Spleen (tissue), 11 donors: ENCODE results near the gene CSF3R. TPM values are rescaled to one million over a fixed set of nuclear protein-coding genes. Genes with fewer than 3 reads are reported as not detected.
A peak's percentile ranks its signal among the peaks of the same experiment; 100 is the strongest.
"Not testable (repeated sequence)": the region's sequence is repeated elsewhere in the genome, so short reads cannot be mapped to it uniquely, and the experiment has no call there.

ENCODE experiments used
- DNase-seq: peaks from one replicate; pipeline ENCODE4 v3.0.0-alpha.2; 2020
- H3K27ac ChIP-seq, 8 donors: fragments of 200-600 bp; sonication (generic) in 7 of 8; 1 replicate in 4 of 8; 2 replicates in 4 of 8; pipeline versions ENCODE4 v1.5.0 to v1.8.0; 2016 to 2021; ENCODE audit warnings: inconsistent platforms in 4 of 8, mild to moderate bottlenecking in 4 of 8, moderate library complexity in 1 of 8
- H3K27me3 ChIP-seq, 7 donors: fragments of 200-600 bp; sonication (generic) in 6 of 7; replicated peaks in 1 of 7; 1 replicate in 4 of 7; 2 replicates in 3 of 7; pipeline versions ENCODE4 v1.5.0 to v1.8.0; 2016 to 2021; ENCODE audit warnings: inconsistent platforms in 3 of 7, mild to moderate bottlenecking in 1 of 7
- H3K36me3 ChIP-seq, 6 donors: fragments of 200-600 bp; sonication (generic) in 5 of 6; 1 replicate in 4 of 6; 2 replicates in 2 of 6; pipeline versions ENCODE4 v1.5.0 to v1.8.0; 2016 to 2021; ENCODE audit warnings: inconsistent platforms in 2 of 6
- H3K4me1 ChIP-seq, 6 donors: fragments of 200-600 bp; sonication (generic) in 5 of 6; 1 replicate in 3 of 6; 2 replicates in 3 of 6; pipeline versions ENCODE4 v1.5.0 to v1.8.0; 2016 to 2021; ENCODE audit warnings: inconsistent platforms in 3 of 6
- H3K4me3 ChIP-seq, 8 donors: fragments of 200-600 bp; sonication (generic) in 7 of 8; 1 replicate in 4 of 8; 2 replicates in 4 of 8; pipeline versions ENCODE4 v1.5.0 to v1.8.0; 2016 to 2021; ENCODE audit warnings: inconsistent platforms in 4 of 8, mild to moderate bottlenecking in 4 of 8, moderate library complexity in 2 of 8
- H3K9me3 ChIP-seq, 8 donors: fragments of 200-600 bp; sonication (generic) in 7 of 8; 1 replicate in 4 of 8; 2 replicates in 4 of 8; pipeline versions ENCODE4 v1.5.0 to v1.8.0; 2016 to 2021; ENCODE audit warnings: inconsistent platforms in 4 of 8
- CTCF ChIP-seq, 11 experiments: fragments of 200-600 bp in 7 of 11; fragments of 450-650 bp in 4 of 11; sonication (generic) in 4 of 11; IDR thresholded peaks in 8 of 11; conservative IDR thresholded peaks in 3 of 11; 1 replicate in 7 of 11; 2 replicates in 4 of 11; pipeline versions ENCODE4 v1.4.0 to v1.8.0; 2016 to 2021; ENCODE audit warnings: antibody characterized with exemption in 11 of 11, inconsistent platforms in 4 of 11, mild to moderate bottlenecking in 1 of 11
- POLR2A ChIP-seq, 3 donors: fragments of 450-650 bp; IDR thresholded peaks; one replicate each; pipeline ENCODE4 v1.5.1; 2017; ENCODE audit warnings: antibody characterized with exemption in 3 of 3, mild to moderate bottlenecking in 1 of 3
- POLR2AphosphoS5 ChIP-seq, 3 donors: sonication (generic); formaldehyde crosslinking; IDR thresholded peaks; one replicate each; pipeline ENCODE4 v1.5.1; 2017; ENCODE audit warnings: antibody characterized with exemption in 3 of 3
- WGBS, 5 donors: extraction: QIAGEN DNeasy Blood & Tissue Kit in 3 of 5; methylation state at CpG; one replicate each; pipeline versions ENCODE4 v1.1.5 to v1.1.7; 2013 to 2018; 5-methylcytosine and 5-hydroxymethylcytosine counted together
- intact Hi-C: fragments of 100-400 bp; cut with DNase I; formaldehyde crosslinking; loops from one replicate; pipeline ENCODE4 v1.15.0; 2023; ENCODE audit warnings: low total_unique reads
- polyA plus RNA-seq, 3 donors: library from polyadenylated mRNA; stranded (reverse); fragments of 200-250 nt; gene quantifications; one replicate each; pipeline ENCODE4 v1.2.1, GENCODE V29; 2013
- total RNA-seq, 7 donors: library from RNA; depleted of rRNA in 3 of 7; stranded (reverse); fragments of >200 nt in 3 of 7; fragmentation: NEBNext Ultra II Directional in 4 of 7; extraction: Animal tissue kit (Norgen Biotek cat#: 25700) in 4 of 7; gene quantifications; one replicate each; pipeline versions ENCODE4 v1.1.0 to v1.2.1, GENCODE V29; 2016 to 2021
- donor health status: healthy with polysubstance abuse.
- donor health status: DM: no; HTN: no; CAD: no; lungs with moderate emphysema.
- donor health status: DM: no; HTN: no; CAD: no.
- donor health status: Bipolar disorder and iron deficiency.
- donor health status: healthy.
- donor health status: DM: no; HTN: no; CAD: no.
- donor health status: DM: yes; HTN: yes; CAD: no.

CSF3R gene
- total and polyA plus RNA-seq, 10 donors: 8.9 to 795 (median 220) TPM

GRCh38 chr1:36493524-36493923 lies 10.8 kb upstream of the CSF3R start:
- TF ChIP-seq CTCF (IDR thresholded peaks at IDR 0.05 in 8 of 11, conservative IDR thresholded peaks at IDR 0.05 in 3 of 11) (no peak), POLR2A (IDR thresholded peaks at IDR 0.05) (no peak), POLR2AphosphoS5 (IDR thresholded peaks at IDR 0.05) (no peak)
- WGBS, 5 donors: 87 to 96% (median 90%) methylated on average over 9 of the region's 9 CpGs
- intact Hi-C loops: no loop called here

GRCh38 chr1:36492491-36492890 lies 9.8 kb upstream of the CSF3R start:
- no peaks in the 10 kb centered on the region for H3K9me3 ChIP-seq
- no peak overlapping the region for H3K27ac ChIP-seq
- DNase-seq: no peak
- H3K4me1 ChIP-seq: peaks cover 0 to 8% (median 2%) of the 10 kb centered on the region in 6 donors
- no peaks in the 10 kb centered on the region for H3K36me3 ChIP-seq
- WGBS, 5 donors: 21 to 31% (median 25%) methylated on average over 9 of the region's 9 CpGs
- no peak overlapping the region for H3K4me3 ChIP-seq
- H3K27me3 ChIP-seq: no peaks in the 10 kb centered on the region
- intact Hi-C loops: no loop called here
- no peak for TF ChIP-seq POLR2A (IDR thresholded peaks at IDR 0.05)
- no peak for TF ChIP-seq POLR2AphosphoS5 (IDR thresholded peaks at IDR 0.05)
- TF ChIP-seq CTCF (IDR thresholded peaks at IDR 0.05 in 8 of 11, conservative IDR thresholded peaks at IDR 0.05 in 3 of 11): no peak

More at GRCh38 chr1:36493524-36493923, 10.8 kb upstream of the CSF3R start:
- no peaks in the 10 kb centered on the region for H3K27me3 ChIP-seq
- no peaks in the 10 kb centered on the region for H3K9me3 ChIP-seq
- DNase-seq: peak; percentile 6
- no peaks in the 10 kb centered on the region for H3K36me3 ChIP-seq
- H3K4me3 ChIP-seq: no peak overlapping the region
- H3K4me1 ChIP-seq: peaks cover 0 to 4% (median 0%) of the 10 kb centered on the region in 6 donors
- H3K27ac ChIP-seq: no peak overlapping the region

- DNase-seq, H3K27me3 ChIP-seq, H3K4me3 ChIP-seq, intact Hi-C loops, H3K36me3 ChIP-seq, H3K9me3 ChIP-seq: not testable (repeated sequence)
- WGBS, 5 donors: 51 to 71% (median 53%) methylated on average over 10 of the region's 10 CpGs
- Histone ChIP-seq H3K27ac (peak overlapping the region in 2 of 8 donors; percentile 92), H3K4me1 (peaks cover 0 to 39% (median 18%) of the 10 kb centered on the region in 6 donors)
Observed at GRCh38 chr1:36489258-36490051, 6.7 kb upstream of the CSF3R start.

GRCh38 chr1:36487906-36488305 lies 5.2 kb upstream of the CSF3R start:
- WGBS, 5 donors: 72 to 81% (median 79%) methylated on average over 3 of the region's 3 CpGs
- peaks cover 0 to 52% (median 20%) of the 10 kb centered on the region in 6 donors for H3K4me1 ChIP-seq
- H3K9me3 ChIP-seq: no peaks in the 10 kb centered on the region
- intact Hi-C loops: no loop called here
- H3K4me3 ChIP-seq: peak overlapping the region in 1 of 8 donors; percentile 51
- H3K27me3 ChIP-seq: no peaks in the 10 kb centered on the region
- DNase-seq: no peak
- peak overlapping the region in 7 of 8 donors; percentile 76 to 92 (median 83) for H3K27ac ChIP-seq
- TF ChIP-seq POLR2AphosphoS5 (IDR thresholded peaks at IDR 0.05): no peak
- TF ChIP-seq CTCF (IDR thresholded peaks at IDR 0.05 in 8 of 11, conservative IDR thresholded peaks at IDR 0.05 in 3 of 11): no peak
- TF ChIP-seq POLR2A (IDR thresholded peaks at IDR 0.05): no peak
- no peaks in the 10 kb centered on the region for H3K36me3 ChIP-seq

GRCh38 chr1:36487336-36487725 lies 4.6 kb upstream of the CSF3R start:
- peak overlapping the region in 1 of 8 donors; percentile 51 for H3K4me3 ChIP-seq
- intact Hi-C loops, H3K36me3 ChIP-seq, H3K9me3 ChIP-seq, H3K27me3 ChIP-seq: not testable (repeated sequence)
- peaks cover 0 to 57% (median 22%) of the 10 kb centered on the region in 6 donors for H3K4me1 ChIP-seq
- peak overlapping the region in 7 of 8 donors; percentile 76 to 92 (median 83) for H3K27ac ChIP-seq
- DNase-seq: peak; percentile 59
- 78 to 93% (median 88%) methylated on average over 9 of the region's 9 CpGs for WGBS, 5 donors
